Osteocyte (in vitro differentiated cells): ENCODE results near the gene TUT1. TPM values are rescaled to one million over a fixed set of nuclear protein-coding genes. Genes with fewer than 3 reads are reported as not detected.
"Not testable (repeated sequence)": the region's sequence is repeated elsewhere in the genome, so short reads cannot be mapped to it uniquely, and the experiment has no call there.

Experiments
- DNase-seq: peaks from one replicate; pipeline ENCODE4 v3.0.0; 2021; ENCODE audit warnings: mixed read lengths; ENCODE audit not compliant: unreplicated experiment; ENCODE audit errors: extremely low spot score
- H3K27ac Mint-ChIP-seq: one replicate; pipeline ENCODE4 v1.8.0; 2021; ENCODE audit warnings: mild to moderate bottlenecking, mixed read lengths; ENCODE audit not compliant: unreplicated experiment
- H3K27me3 Mint-ChIP-seq: one replicate; pipeline ENCODE4 v1.8.0; 2021; ENCODE audit warnings: mixed read lengths; ENCODE audit not compliant: unreplicated experiment
- H3K36me3 Mint-ChIP-seq: one replicate; pipeline ENCODE4 v1.8.0; 2021; ENCODE audit warnings: mixed read lengths; ENCODE audit not compliant: unreplicated experiment
- H3K4me1 Mint-ChIP-seq: one replicate; pipeline ENCODE4 v1.8.0; 2021; ENCODE audit warnings: mixed read lengths; ENCODE audit not compliant: unreplicated experiment
- H3K4me3 Mint-ChIP-seq: one replicate; pipeline ENCODE4 v1.8.0; 2021; ENCODE audit warnings: mild to moderate bottlenecking, moderate library complexity, mixed read lengths; ENCODE audit not compliant: unreplicated experiment
- H3K9me3 Mint-ChIP-seq: one replicate; pipeline ENCODE4 v1.8.0; 2021; ENCODE audit warnings: mixed read lengths; ENCODE audit not compliant: unreplicated experiment
- CTCF ChIP-seq: fragments of 200-600 bp; sonication (generic); IDR thresholded peaks from 2 replicates; pipeline ENCODE4 v1.5.0; 2021; ENCODE audit warnings: antibody characterized with exemption, mild to moderate bottlenecking, moderate library complexity
- total RNA-seq: library from RNA; stranded (reverse); gene quantifications from 2 replicates; pipeline ENCODE4 v1.2.1, GENCODE V29; 2021

The TUT1 gene
- total RNA-seq, 1 donor from 2014 or later: 12.7 TPM

GRCh38 chr11:62621567-62622470, 30.5 kb upstream of the TUT1 start, which contains the start of gene B3GAT3:
TSS of gene B3GAT3 (minus strand) at chr11:62621986. CDS start at chr11:62621947, 39 bp downstream.
- TF ChIP-seq CTCF: no peak
- peaks cover 18% of the 10 kb centered on the region for H3K4me1 Mint-ChIP-seq
- peak within 1 kb of the TSS; percentile 94 for H3K4me3 Mint-ChIP-seq
- H3K9me3 Mint-ChIP-seq: no peaks in the 10 kb centered on the region
- H3K27ac Mint-ChIP-seq: peak within 1 kb of the TSS; percentile 99
- no peaks in the 10 kb centered on the region for H3K27me3 Mint-ChIP-seq
- peaks cover 16% of the 10 kb centered on the region for H3K36me3 Mint-ChIP-seq
- peak; percentile 99 for DNase-seq

- H3K4me3 Mint-ChIP-seq: peak overlapping the region; percentile 94
- no peak for DNase-seq
- H3K27ac Mint-ChIP-seq: peak overlapping the region; percentile 88
- H3K4me1 Mint-ChIP-seq: peaks cover 18% of the 10 kb centered on the region
- no peaks in the 10 kb centered on the region for H3K9me3 Mint-ChIP-seq
- no peak for TF ChIP-seq CTCF
- H3K36me3 Mint-ChIP-seq: peaks cover 11% of the 10 kb centered on the region
- no peaks in the 10 kb centered on the region for H3K27me3 Mint-ChIP-seq
Observed at GRCh38 chr11:62621027-62621566, 29.8 kb upstream of the TUT1 start.

- not testable (repeated sequence) for H3K36me3 Mint-ChIP-seq, H3K4me3 Mint-ChIP-seq, H3K27ac Mint-ChIP-seq, DNase-seq, H3K27me3 Mint-ChIP-seq, H3K9me3 Mint-ChIP-seq
- peaks cover 14% of the 10 kb centered on the region for H3K4me1 Mint-ChIP-seq
Observed at GRCh38 chr11:62616957-62617356, 25.6 kb upstream of the TUT1 start.

- H3K27me3 Mint-ChIP-seq: no peaks in the 10 kb centered on the region
- no peak for DNase-seq
- H3K4me1 Mint-ChIP-seq: peaks cover 17% of the 10 kb centered on the region
- no peak overlapping the region for H3K27ac Mint-ChIP-seq
- TF ChIP-seq CTCF: no peak
- H3K9me3 Mint-ChIP-seq: no peaks in the 10 kb centered on the region
- no peak overlapping the region for H3K4me3 Mint-ChIP-seq
- H3K36me3 Mint-ChIP-seq: no peaks in the 10 kb centered on the region
Observed at GRCh38 chr11:62615521-62615920, 24.2 kb upstream of the TUT1 start.

GRCh38 chr11:62614275-62614674, 23.0 kb upstream of the TUT1 start:
- H3K4me1 Mint-ChIP-seq: peaks cover 19% of the 10 kb centered on the region
- no peak for DNase-seq
- no peaks in the 10 kb centered on the region for H3K36me3 Mint-ChIP-seq
- peak overlapping the region; percentile 68 for H3K27ac Mint-ChIP-seq
- TF ChIP-seq CTCF: no peak
- no peaks in the 10 kb centered on the region for H3K27me3 Mint-ChIP-seq
- no peak overlapping the region for H3K4me3 Mint-ChIP-seq
- H3K9me3 Mint-ChIP-seq: no peaks in the 10 kb centered on the region
